CD14-positive monocyte (primary cell): ENCODE results near the gene SLMAP. TPM values are rescaled to one million over a fixed set of nuclear protein-coding genes. Genes with fewer than 3 reads are reported as not detected.

ENCODE experiments used
- DNase-seq, 3 donors: peaks; one replicate each; pipeline ENCODE4 v3.0.0-alpha.2; 2011 to 2022
- H2AFZ ChIP-seq: 2 replicates; pipeline ENCODE4 v1.6.0; 2012; ENCODE audit warnings: mild to moderate bottlenecking, low read depth, low read length, inconsistent platforms; ENCODE audit not compliant: insufficient read depth, poor library complexity, severe bottlenecking
- H3K27ac ChIP-seq, 2 donors: 1 replicate in 1 of 2; 2 replicates in 1 of 2; pipeline ENCODE4 v1.5.1; 2012 to 2013; ENCODE audit warnings: low read length in 2 of 2, control low read depth in 1 of 2, inconsistent platforms in 1 of 2, low read depth in 1 of 2, mild to moderate bottlenecking in 1 of 2
- H3K27me3 ChIP-seq, 2 donors: one replicate each; pipeline versions ENCODE4 v1.6.0 to v1.6.1; 2011 to 2013; ENCODE audit warnings: low read length in 2 of 2; ENCODE audit not compliant: control insufficient read depth in 2 of 2, insufficient read depth in 2 of 2
- H3K36me3 ChIP-seq, 2 donors: replicated peaks in 1 of 2; 1 replicate in 1 of 2; 2 replicates in 1 of 2; pipeline versions ENCODE4 v1.5.1 to v1.6.1; 2012 to 2013; ENCODE audit warnings: low read length in 2 of 2, control low read depth in 1 of 2, inconsistent platforms in 1 of 2, mild to moderate bottlenecking in 1 of 2; ENCODE audit not compliant: insufficient read depth in 2 of 2, control insufficient read depth in 1 of 2
- H3K4me1 ChIP-seq, 2 donors: 1 replicate in 1 of 2; 2 replicates in 1 of 2; pipeline versions ENCODE4 v1.5.1 to v1.6.1; 2012 to 2013; ENCODE audit warnings: low read length in 2 of 2, control low read depth in 1 of 2, inconsistent platforms in 1 of 2, mild to moderate bottlenecking in 1 of 2, moderate library complexity in 1 of 2; ENCODE audit not compliant: insufficient read depth in 2 of 2, control insufficient read depth in 1 of 2
- H3K4me2 ChIP-seq: replicated peaks from 2 replicates; pipeline ENCODE3; 2012; ENCODE audit warnings: low read length, moderate library complexity, mild to moderate bottlenecking; ENCODE audit not compliant: poor library complexity, severe bottlenecking; ENCODE audit errors: extremely low read depth
- H3K4me3 ChIP-seq, 3 experiments: fragments of 200-600 bp in 1 of 3; sonication (generic) in 1 of 3; replicated peaks in 1 of 3; 1 replicate in 2 of 3; 2 replicates in 1 of 3; pipeline ENCODE4 v1.5.1; 2011 to 2013; ENCODE audit warnings: low read length in 3 of 3, mild to moderate bottlenecking in 3 of 3, control low read depth in 2 of 3, low read depth in 2 of 3, inconsistent platforms in 1 of 3, moderate library complexity in 1 of 3
- H3K79me2 ChIP-seq: 2 replicates; pipeline ENCODE4 v1.6.0; 2012; ENCODE audit warnings: mild to moderate bottlenecking, control low read depth, inconsistent platforms, low read length, moderate library complexity; ENCODE audit not compliant: insufficient read depth
- H3K9ac ChIP-seq: 2 replicates; pipeline ENCODE4 v1.6.0; 2017; ENCODE audit warnings: low read length, mild to moderate bottlenecking; ENCODE audit not compliant: insufficient read depth, poor library complexity, severe bottlenecking
- H3K9me3 ChIP-seq, 2 donors: replicated peaks in 1 of 2; 1 replicate in 1 of 2; 2 replicates in 1 of 2; pipeline versions ENCODE4 v1.5.1 to v1.6.1; 2012 to 2013; ENCODE audit warnings: low read length in 2 of 2, control low read depth in 1 of 2; ENCODE audit not compliant: control insufficient read depth in 1 of 2, insufficient read depth in 1 of 2
- H4K20me1 ChIP-seq: 2 replicates; pipeline ENCODE4 v1.6.0; 2012; ENCODE audit warnings: mild to moderate bottlenecking, low read length, control low read depth, moderate library complexity; ENCODE audit not compliant: insufficient read depth
- H3K27ac Mint-ChIP-seq, 7 donors: one replicate each; pipeline ENCODE4 v1.8.0; 2020; ENCODE audit warnings: mild to moderate bottlenecking in 7 of 7, mixed read lengths in 7 of 7, moderate library complexity in 6 of 7, inconsistent platforms in 2 of 7
- H3K27me3 Mint-ChIP-seq, 3 donors: one replicate each; pipeline ENCODE4 v1.8.0; 2021 to 2022; ENCODE audit warnings: low read depth in 3 of 3, mild to moderate bottlenecking in 3 of 3, mixed read lengths in 3 of 3, moderate library complexity in 3 of 3, inconsistent platforms in 1 of 3
- H3K36me3 Mint-ChIP-seq, 2 donors: one replicate each; pipeline ENCODE4 v1.8.0; 2020; ENCODE audit warnings: mixed read lengths in 2 of 2, inconsistent platforms in 1 of 2, mild to moderate bottlenecking in 1 of 2
- H3K4me1 Mint-ChIP-seq: one replicate; pipeline ENCODE4 v1.8.0; 2020; ENCODE audit warnings: mild to moderate bottlenecking, mixed read lengths
- H3K4me3 Mint-ChIP-seq, 2 donors: one replicate each; pipeline ENCODE4 v1.8.0; 2020; ENCODE audit warnings: mild to moderate bottlenecking in 2 of 2, mixed read lengths in 2 of 2, moderate library complexity in 1 of 2
- H3K9me3 Mint-ChIP-seq, 7 donors: one replicate each; pipeline ENCODE4 v1.8.0; 2020 to 2022; ENCODE audit warnings: mixed read lengths in 7 of 7, mild to moderate bottlenecking in 6 of 7, moderate library complexity in 6 of 7, inconsistent platforms in 2 of 7
- WGBS: methylation state at CpG from one replicate; pipeline ENCODE4 v1.1.5; 2013; ENCODE audit warnings: missing lambda C conversion rate; ENCODE audit not compliant: insufficient coverage; 5-methylcytosine and 5-hydroxymethylcytosine counted together
- intact Hi-C, 2 donors: fragments of 100-400 bp; cut with micrococcal nuclease; formaldehyde crosslinking; loops; one replicate each; pipeline versions ENCODE4 v1.15.0 to v1.15.1; 2023
- polyA plus RNA-seq, 3 donors: library from polyadenylated mRNA; depleted of rRNA in 1 of 3; unstranded in 2 of 3; stranded (reverse) in 1 of 3; fragments of 300-500 nt in 2 of 3; fragments of >200 nt in 1 of 3; fragmentation: Illumina TruSeq in 2 of 3; gene quantifications; 1 replicate in 2 of 3; 2 replicates in 1 of 3; pipeline ENCODE4 v1.2.3, GENCODE V29; 2012 to 2021
- TF ChIP-seq, protein P1 (sequence below): fragments of 200-600 bp; IDR thresholded peaks from one replicate; pipeline ENCODE4 v1.8.0; 2022; ENCODE audit warnings: antibody characterized with exemption, mild to moderate bottlenecking

SLMAP gene
- polyA plus RNA-seq, 3 donors, result 12.3 to 17.6 (median 16.1) TPM

DNA sequence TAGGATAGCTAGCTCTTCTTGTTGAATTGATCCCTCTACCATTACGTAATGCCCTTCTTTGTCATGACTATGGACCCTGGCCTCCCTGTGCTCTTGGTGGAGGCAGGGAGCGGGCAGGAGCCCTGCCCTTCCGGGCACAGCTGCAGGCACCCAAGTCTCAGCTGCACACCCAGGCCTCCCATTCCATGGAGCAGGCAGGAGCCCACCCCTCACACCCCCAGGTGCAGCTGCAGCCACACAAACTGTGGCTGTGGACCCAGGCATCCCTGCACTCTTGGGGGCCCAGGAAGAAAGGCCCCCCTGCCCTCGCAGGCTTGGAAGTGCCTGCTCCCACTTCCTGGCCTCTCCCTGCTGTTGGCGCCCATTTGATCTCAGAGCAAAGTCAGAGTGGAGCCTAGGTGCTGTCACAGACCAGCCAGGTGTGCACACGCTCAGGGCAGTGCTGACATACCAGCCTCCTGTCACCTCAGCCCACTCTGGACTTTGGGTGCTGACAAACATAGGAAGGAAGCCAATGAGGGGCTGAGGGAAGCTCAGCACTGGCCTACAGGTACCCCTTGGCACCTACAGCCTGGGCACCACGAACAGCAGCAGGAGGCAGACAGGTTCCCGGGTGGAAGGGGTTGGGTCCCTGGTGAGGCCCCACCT, 53.0 kb downstream of the SLMAP start:
- H3K4me3 Mint-ChIP-seq, result no peak overlapping the region
- H3K9me3 ChIP-seq, result peaks cover 0 to 4% of the 10 kb centered on the region in 2 donors
- peaks cover 6 to 7% of the 10 kb centered on the region in 2 donors for H3K36me3 Mint-ChIP-seq
- WGBS, result 98% methylated on average over 8 of the region's 8 CpGs
- H3K79me2 ChIP-seq, result peaks cover 97% of the 10 kb centered on the region
- H3K27ac Mint-ChIP-seq, result peak overlapping the region in 2 of 7 donors; percentile 3 to 58
- H3K4me3 ChIP-seq, result no peak overlapping the region
- H3K36me3 ChIP-seq, result peaks cover 0 to 6% of the 10 kb centered on the region in 2 donors
- no peak for DNase-seq
- no peak overlapping the region for H3K9ac ChIP-seq
- intact Hi-C loops, result no loop called here
- H3K27me3 ChIP-seq, result no peaks in the 10 kb centered on the region
- no peak overlapping the region for H3K27ac ChIP-seq
- H3K4me2 ChIP-seq, result no peak overlapping the region
- TF ChIP-seq, protein P1, sequence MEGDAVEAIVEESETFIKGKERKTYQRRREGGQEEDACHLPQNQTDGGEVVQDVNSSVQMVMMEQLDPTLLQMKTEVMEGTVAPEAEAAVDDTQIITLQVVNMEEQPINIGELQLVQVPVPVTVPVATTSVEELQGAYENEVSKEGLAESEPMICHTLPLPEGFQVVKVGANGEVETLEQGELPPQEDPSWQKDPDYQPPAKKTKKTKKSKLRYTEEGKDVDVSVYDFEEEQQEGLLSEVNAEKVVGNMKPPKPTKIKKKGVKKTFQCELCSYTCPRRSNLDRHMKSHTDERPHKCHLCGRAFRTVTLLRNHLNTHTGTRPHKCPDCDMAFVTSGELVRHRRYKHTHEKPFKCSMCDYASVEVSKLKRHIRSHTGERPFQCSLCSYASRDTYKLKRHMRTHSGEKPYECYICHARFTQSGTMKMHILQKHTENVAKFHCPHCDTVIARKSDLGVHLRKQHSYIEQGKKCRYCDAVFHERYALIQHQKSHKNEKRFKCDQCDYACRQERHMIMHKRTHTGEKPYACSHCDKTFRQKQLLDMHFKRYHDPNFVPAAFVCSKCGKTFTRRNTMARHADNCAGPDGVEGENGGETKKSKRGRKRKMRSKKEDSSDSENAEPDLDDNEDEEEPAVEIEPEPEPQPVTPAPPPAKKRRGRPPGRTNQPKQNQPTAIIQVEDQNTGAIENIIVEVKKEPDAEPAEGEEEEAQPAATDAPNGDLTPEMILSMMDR, result no peak
- H2AFZ ChIP-seq, result no peak overlapping the region
- H4K20me1 ChIP-seq, result peaks cover 80% of the 10 kb centered on the region
- peaks cover 0 to 10% of the 10 kb centered on the region in 2 donors for H3K4me1 ChIP-seq
- peaks cover 14% of the 10 kb centered on the region for H3K4me1 Mint-ChIP-seq
- peaks cover 0 to 8% (median 2%) of the 10 kb centered on the region in 7 donors for H3K9me3 Mint-ChIP-seq
- H3K27me3 Mint-ChIP-seq, result peaks cover 0 to 1% (median 0%) of the 10 kb centered on the region in 3 donors

DNA sequence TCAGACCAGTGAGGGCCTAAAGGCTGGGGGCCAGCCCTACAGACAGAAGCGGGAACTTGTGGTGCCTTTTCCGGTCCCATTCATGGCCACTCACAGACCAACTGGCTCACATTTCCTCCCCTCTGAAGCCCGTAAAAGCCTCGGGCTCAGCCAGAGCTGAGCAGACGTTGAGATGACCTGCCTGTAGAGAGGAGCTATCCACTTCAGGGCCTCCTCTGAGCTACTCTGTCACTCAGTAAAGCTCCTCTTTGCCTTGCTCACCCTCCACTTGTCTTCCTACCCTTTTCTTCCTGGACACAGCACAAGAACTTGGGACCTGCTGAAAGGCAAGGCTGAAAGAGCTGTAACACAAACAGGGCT, 53.5 kb downstream of the SLMAP start:
- Histone ChIP-seq H3K4me2 (no peak overlapping the region), H3K36me3 (peaks cover 0 to 6% of the 10 kb centered on the region in 2 donors), H3K27me3 (no peaks in the 10 kb centered on the region), H4K20me1 (peaks cover 80% of the 10 kb centered on the region), H3K9ac (no peak overlapping the region), H3K4me3 (no peak overlapping the region), H3K79me2 (peaks cover 97% of the 10 kb centered on the region), H3K9me3 (peaks cover 0 to 4% of the 10 kb centered on the region in 2 donors), H2AFZ (no peak overlapping the region), H3K27ac (no peak overlapping the region), H3K4me1 (peaks cover 0 to 7% of the 10 kb centered on the region in 2 donors)
- Mint-ChIP-seq H3K4me3 (no peak overlapping the region), H3K27me3 (peaks cover 0 to 1% (median 0%) of the 10 kb centered on the region in 3 donors), H3K27ac (peak overlapping the region in 3 of 7 donors; percentile 9 to 47 (median 41)), H3K9me3 (peaks cover 0 to 8% (median 2%) of the 10 kb centered on the region in 7 donors), H3K4me1 (peaks cover 15% of the 10 kb centered on the region), H3K36me3 (peaks cover 6 to 7% of the 10 kb centered on the region in 2 donors)
- 89% methylated on average over 3 of the region's 5 CpGs for WGBS
- DNase-seq, result no peak
- TF ChIP-seq, protein P1, result no peak
- intact Hi-C loops, result no loop called here
